ENCODE measurements around the gene CTLA4. TPM values are rescaled to one million over a fixed set of nuclear protein-coding genes. Genes with fewer than 3 reads are reported as not detected.

CTLA4 gene
- total and polyA plus RNA-seq, 2 experiments from 2014 or later, result not detected

GRCh38 chr2:203892207-203892606, 24.6 kb downstream of the CTLA4 start:
- no peak for DNase-seq
- in situ Hi-C loops (cut with MboI), result no loop called here
- no peak overlapping the region for H2AFZ ChIP-seq
- no peaks in the 10 kb centered on the region for H3K9me3 ChIP-seq (ENCODE audit: low read depth)
- H3K36me3 ChIP-seq (ENCODE audit: low read depth), result no peaks in the 10 kb centered on the region
- no peaks in the 10 kb centered on the region for H3K4me1 ChIP-seq (ENCODE audit: insufficient read depth)
- no peaks in the 10 kb centered on the region for H3K27me3 ChIP-seq (replicated peaks; ENCODE audit: insufficient read depth)
- TF ChIP-seq EZH2 (IDR thresholded peaks at IDR 0.05; ENCODE audit: insufficient read depth, poor library complexity, severe bottlenecking) (no peak), EZH2phosphoT487 (IDR thresholded peaks at IDR 0.05; ENCODE audit: insufficient read depth, low read depth) (no peak)
- no peaks in the 10 kb centered on the region for H3F3A ChIP-seq (ENCODE audit: insufficient read depth)
- no peaks in the 10 kb centered on the region for H3K79me2 ChIP-seq (ENCODE audit: insufficient read depth)
- WGBS, 2 experiments (ENCODE audit: low coverage in 1 of 2, low lambda C conversion rate in 2 of 2, missing lambda C conversion rate in 2 of 2), result 63 to 66% methylated on average over 4 of the region's 4 CpGs
- H4K20me1 ChIP-seq (ENCODE audit: insufficient read depth), result no peaks in the 10 kb centered on the region
- H3K9me2 ChIP-seq (ENCODE audit: insufficient read depth), result no peaks in the 10 kb centered on the region
- no peak overlapping the region for H3K27ac ChIP-seq
- no peak overlapping the region for H3K9ac ChIP-seq
- H3K4me3 ChIP-seq, result no peak overlapping the region
- H3K4me2 ChIP-seq (ENCODE audit: unreplicated experiment), result no peak overlapping the region

GRCh38 chr2:203893401-203893800, 25.8 kb downstream of the CTLA4 start:
- no peaks in the 10 kb centered on the region for H3K79me2 ChIP-seq (ENCODE audit: insufficient read depth)
- H3K4me1 ChIP-seq (ENCODE audit: insufficient read depth), result no peaks in the 10 kb centered on the region
- no peaks in the 10 kb centered on the region for H3K27me3 ChIP-seq (replicated peaks; ENCODE audit: insufficient read depth)
- no peak overlapping the region for H3K4me2 ChIP-seq (ENCODE audit: unreplicated experiment)
- TF ChIP-seq EZH2 (IDR thresholded peaks at IDR 0.05; ENCODE audit: insufficient read depth, poor library complexity, severe bottlenecking) (no peak), EZH2phosphoT487 (IDR thresholded peaks at IDR 0.05; ENCODE audit: insufficient read depth, low read depth) (no peak)
- no peaks in the 10 kb centered on the region for H3K9me2 ChIP-seq (ENCODE audit: insufficient read depth)
- H3F3A ChIP-seq (ENCODE audit: insufficient read depth), result no peaks in the 10 kb centered on the region
- DNase-seq, result peak; percentile 62
- no peak overlapping the region for H3K4me3 ChIP-seq
- in situ Hi-C loops (cut with MboI), result no loop called here
- H2AFZ ChIP-seq, result no peak overlapping the region
- H3K27ac ChIP-seq, result no peak overlapping the region
- no peaks in the 10 kb centered on the region for H3K36me3 ChIP-seq (ENCODE audit: low read depth)
- H3K9me3 ChIP-seq (ENCODE audit: low read depth), result no peaks in the 10 kb centered on the region
- H3K9ac ChIP-seq, result no peak overlapping the region
- H4K20me1 ChIP-seq (ENCODE audit: insufficient read depth), result no peaks in the 10 kb centered on the region

- no peaks in the 10 kb centered on the region for H4K20me1 ChIP-seq (ENCODE audit: insufficient read depth)
- no peak overlapping the region for H2AFZ ChIP-seq
- in situ Hi-C loops (cut with MboI), result no loop called here
- no peaks in the 10 kb centered on the region for H3K4me1 ChIP-seq (ENCODE audit: insufficient read depth)
- H3K9me2 ChIP-seq (ENCODE audit: insufficient read depth), result no peaks in the 10 kb centered on the region
- no peaks in the 10 kb centered on the region for H3K27me3 ChIP-seq (replicated peaks; ENCODE audit: insufficient read depth)
- H3K9me3 ChIP-seq (ENCODE audit: low read depth), result no peaks in the 10 kb centered on the region
- TF ChIP-seq EZH2phosphoT487 (IDR thresholded peaks at IDR 0.05; ENCODE audit: insufficient read depth, low read depth) (no peak), EZH2 (IDR thresholded peaks at IDR 0.05; ENCODE audit: insufficient read depth, poor library complexity, severe bottlenecking) (no peak)
- no peaks in the 10 kb centered on the region for H3K36me3 ChIP-seq (ENCODE audit: low read depth)
- no peak overlapping the region for H3K4me3 ChIP-seq
- no peaks in the 10 kb centered on the region for H3F3A ChIP-seq (ENCODE audit: insufficient read depth)
- H3K79me2 ChIP-seq (ENCODE audit: insufficient read depth), result no peaks in the 10 kb centered on the region
- H3K27ac ChIP-seq, result no peak overlapping the region
- H3K9ac ChIP-seq, result no peak overlapping the region
- peak; percentile 32 for DNase-seq
- 13 to 20% methylated on average over 7 of the region's 7 CpGs for WGBS, 2 experiments (ENCODE audit: low coverage in 1 of 2, low lambda C conversion rate in 2 of 2, missing lambda C conversion rate in 2 of 2)
- H3K4me2 ChIP-seq (ENCODE audit: unreplicated experiment), result no peak overlapping the region
These were observed 26.3 kb downstream of the CTLA4 start for GRCh38 chr2:203893840-203894239.

- no peaks in the 10 kb centered on the region for H3K79me2 ChIP-seq (ENCODE audit: insufficient read depth)
- H3K9me2 ChIP-seq (ENCODE audit: insufficient read depth), result no peaks in the 10 kb centered on the region
- 79 to 83% methylated on average over 1 of the region's 1 CpG for WGBS, 2 experiments (ENCODE audit: low coverage in 1 of 2, low lambda C conversion rate in 2 of 2, missing lambda C conversion rate in 2 of 2)
- in situ Hi-C loops (cut with MboI), result no loop called here
- H3F3A ChIP-seq (ENCODE audit: insufficient read depth), result no peaks in the 10 kb centered on the region
- no peaks in the 10 kb centered on the region for H3K36me3 ChIP-seq (ENCODE audit: low read depth)
- no peak overlapping the region for H3K4me2 ChIP-seq (ENCODE audit: unreplicated experiment)
- no peak overlapping the region for H2AFZ ChIP-seq
- TF ChIP-seq EZH2phosphoT487 (IDR thresholded peaks at IDR 0.05; ENCODE audit: insufficient read depth, low read depth) (no peak), EZH2 (IDR thresholded peaks at IDR 0.05; ENCODE audit: insufficient read depth, poor library complexity, severe bottlenecking) (no peak)
- no peaks in the 10 kb centered on the region for H3K27me3 ChIP-seq (replicated peaks; ENCODE audit: insufficient read depth)
- no peak overlapping the region for H3K9ac ChIP-seq
- H3K4me3 ChIP-seq, result no peak overlapping the region
- no peak overlapping the region for H3K27ac ChIP-seq
- H3K9me3 ChIP-seq (ENCODE audit: low read depth), result no peaks in the 10 kb centered on the region
- no peak for DNase-seq
- H3K4me1 ChIP-seq (ENCODE audit: insufficient read depth), result no peaks in the 10 kb centered on the region
- H4K20me1 ChIP-seq (ENCODE audit: insufficient read depth), result no peaks in the 10 kb centered on the region
These were observed 26.7 kb downstream of the CTLA4 start for GRCh38 chr2:203894262-203894661.

GRCh38 chr2:203897544-203897943, 30.0 kb downstream of the CTLA4 start:
- Histone ChIP-seq H3K4me2 (ENCODE audit: unreplicated experiment) (no peak overlapping the region), H3K27me3 (replicated peaks; ENCODE audit: insufficient read depth) (no peaks in the 10 kb centered on the region), H3K27ac (no peak overlapping the region), H3K4me1 (ENCODE audit: insufficient read depth) (no peaks in the 10 kb centered on the region), H3K36me3 (ENCODE audit: low read depth) (0 out of 2 replicates have a peak, but pooled peaks cover 3% of the 10 kb centered on the region), H3K9ac (no peak overlapping the region), H3F3A (ENCODE audit: insufficient read depth) (no peaks in the 10 kb centered on the region), H3K9me3 (ENCODE audit: low read depth) (peaks cover 3% of the 10 kb centered on the region), H4K20me1 (ENCODE audit: insufficient read depth) (no peaks in the 10 kb centered on the region), H3K4me3 (no peak overlapping the region), H3K79me2 (ENCODE audit: insufficient read depth) (no peaks in the 10 kb centered on the region), H3K9me2 (ENCODE audit: insufficient read depth) (no peaks in the 10 kb centered on the region), H2AFZ (no peak overlapping the region)
- no peak for TF ChIP-seq EZH2phosphoT487 (IDR thresholded peaks at IDR 0.05; ENCODE audit: insufficient read depth, low read depth)
- TF ChIP-seq EZH2 (IDR thresholded peaks at IDR 0.05; ENCODE audit: insufficient read depth, poor library complexity, severe bottlenecking), result no peak
- no peak for DNase-seq
- 24 to 27% methylated on average over 2 of the region's 2 CpGs for WGBS, 2 experiments (ENCODE audit: low coverage in 1 of 2, low lambda C conversion rate in 2 of 2, missing lambda C conversion rate in 2 of 2)
- in situ Hi-C loops (cut with MboI), result no loop called here
